HepG2 (cell line): ENCODE measurements around the gene THAP9. TPM values are rescaled to one million over a fixed set of nuclear protein-coding genes. Genes with fewer than 3 reads are reported as not detected.

Experiments
- ARHGAP35 ChIP-seq: sonication (generic); formaldehyde crosslinking; IDR thresholded peaks from 2 replicates; pipeline ENCODE4 v1.9.0; 2022; ENCODE audit warnings: mild to moderate bottlenecking, inconsistent platforms, moderate library complexity, missing genetic modification reagents, borderline replicate concordance
- ASH2L ChIP-seq: fragments of 300-600, 200-600 bp; sonication (generic); IDR thresholded peaks from 2 replicates; pipeline ENCODE4 v1.7.0; 2017; ENCODE audit warnings: low read depth, mild to moderate bottlenecking, moderate library complexity, mixed read lengths, low read length; ENCODE audit not compliant: insufficient read length
- ATAD3A ChIP-seq: sonication (generic); formaldehyde crosslinking; IDR thresholded peaks from 2 replicates; pipeline ENCODE4 v1.4.0; 2020; ENCODE audit warnings: missing genetic modification reagents
- FOXA3 ChIP-seq: IDR thresholded peaks from 2 replicates; pipeline ENCODE4 v1.6.1; 2016; ENCODE audit warnings: missing genetic modification reagents, missing compliant biosample characterization
- RCOR2 ChIP-seq: IDR thresholded peaks from 2 replicates; pipeline ENCODE4 v1.6.1; 2016; ENCODE audit warnings: missing biosample characterization, missing genetic modification reagents
- RFXAP ChIP-seq: sonication (generic); formaldehyde crosslinking; IDR thresholded peaks from 2 replicates; pipeline ENCODE4 v1.4.0; 2020; ENCODE audit warnings: missing genetic modification reagents, borderline replicate concordance
- SP140L ChIP-seq: sonication (generic); formaldehyde crosslinking; IDR thresholded peaks from 2 replicates; pipeline ENCODE4 v1.4.0; 2020; ENCODE audit warnings: missing genetic modification reagents, borderline replicate concordance
- SRF ChIP-seq: IDR thresholded peaks from 2 replicates; pipeline ENCODE4 v1.6.1; 2011; ENCODE audit warnings: mild to moderate bottlenecking, low read depth, low read length, moderate library complexity
- SYNCRIP ChIP-seq: fragments of 200-400 bp; formaldehyde crosslinking; IDR thresholded peaks from 2 replicates; pipeline ENCODE4 v1.6.1; 2018; ENCODE audit warnings: mild to moderate bottlenecking, low read depth, low read length; ENCODE audit not compliant: insufficient read depth
- USF2 ChIP-seq, 2 experiments: sonication (generic) in 1 of 2; formaldehyde crosslinking in 1 of 2; IDR thresholded peaks; 2 replicates each; pipeline versions ENCODE4 v1.5.1 to v1.6.1; 2011 to 2020; ENCODE audit warnings: borderline replicate concordance in 1 of 2, low read depth in 1 of 2, low read length in 1 of 2, mild to moderate bottlenecking in 1 of 2, missing genetic modification reagents in 1 of 2, moderate library complexity in 1 of 2
- ZNF18 ChIP-seq: sonication (generic); formaldehyde crosslinking; IDR thresholded peaks from 2 replicates; pipeline ENCODE4 v1.8.0; 2022; ENCODE audit warnings: mild to moderate bottlenecking, missing genetic modification reagents; ENCODE audit not compliant: insufficient replicate concordance
- ZNF180 ChIP-seq: sonication (generic); formaldehyde crosslinking; IDR thresholded peaks from 2 replicates; pipeline ENCODE4 v1.4.0; 2020; ENCODE audit warnings: low read depth, missing genetic modification reagents, borderline replicate concordance
- ZNF224 ChIP-seq: sonication (generic); formaldehyde crosslinking; IDR thresholded peaks from 2 replicates; pipeline ENCODE4 v1.5.0; 2020; ENCODE audit warnings: mild to moderate bottlenecking, missing genetic modification reagents
- ZNF234 ChIP-seq: sonication (generic); formaldehyde crosslinking; conservative IDR thresholded peaks from 2 replicates; pipeline ENCODE4 v1.5.1; 2020; ENCODE audit warnings: mild to moderate bottlenecking, missing genetic modification reagents
- ZNF282 ChIP-seq: fragments of 450-650 bp; IDR thresholded peaks from 2 replicates; pipeline ENCODE4 v1.6.1; 2018; ENCODE audit not compliant: partially characterized antibody
- ZNF33B ChIP-seq: sonication (generic); formaldehyde crosslinking; IDR thresholded peaks from 2 replicates; pipeline ENCODE4 v1.5.1; 2020; ENCODE audit warnings: mild to moderate bottlenecking, missing genetic modification reagents
- ZNF367 ChIP-seq: sonication (generic); formaldehyde crosslinking; IDR thresholded peaks from 2 replicates; pipeline ENCODE4 v1.4.0; 2020; ENCODE audit warnings: missing genetic modification reagents, borderline replicate concordance
- ZNF546 ChIP-seq: sonication (generic); formaldehyde crosslinking; conservative IDR thresholded peaks from 2 replicates; pipeline ENCODE4 v1.8.1; 2023; ENCODE audit warnings: mild to moderate bottlenecking, missing genetic modification reagents
- ZNF562 ChIP-seq: sonication (generic); formaldehyde crosslinking; IDR thresholded peaks from 2 replicates; pipeline ENCODE4 v1.8.0; 2022; ENCODE audit warnings: missing genetic modification reagents, borderline replicate concordance
- ZNF776 ChIP-seq: sonication (generic); formaldehyde crosslinking; IDR thresholded peaks from 2 replicates; pipeline ENCODE4 v1.4.0; 2020; ENCODE audit warnings: mild to moderate bottlenecking, missing genetic modification reagents
- ZNF788 ChIP-seq: sonication (generic); formaldehyde crosslinking; IDR thresholded peaks from 2 replicates; pipeline ENCODE4 v1.5.0; 2020; ENCODE audit warnings: mild to moderate bottlenecking, missing genetic modification reagents, borderline replicate concordance
- ZSCAN9 ChIP-seq: IDR thresholded peaks from 2 replicates; pipeline ENCODE4 v1.6.1; 2016; ENCODE audit warnings: borderline replicate concordance
- polyA plus RNA-seq, 8 experiments: library from polyadenylated mRNA; depleted of rRNA in 3 of 8; stranded (reverse) in 7 of 8; unstranded in 1 of 8; fragments of >200 nt; fragmentation: Illumina TruSeq in 4 of 8; extraction: Trizol in 4 of 8; gene quantifications; 2 replicates each; pipeline versions ENCODE4 v1.2.1 to v1.2.3, GENCODE V29; 2011 to 2016; ENCODE audit warnings: low read depth in 4 of 8, missing spikeins in 1 of 8, mixed read lengths in 1 of 8; ENCODE audit not compliant: insufficient read depth in 1 of 8
- total RNA-seq, 5 experiments: library from RNA; depleted of rRNA; stranded (reverse); fragments of >200 nt; fragmentation: Illumina TruSeq; extraction: Trizol; gene quantifications; 2 replicates each; pipeline ENCODE4 v1.2.3, GENCODE V29; 2016; ENCODE audit warnings: low read depth in 1 of 5
- TF ChIP-seq, protein P1 (sequence below): IDR thresholded peaks from 2 replicates; pipeline ENCODE4 v1.6.1; 2012; ENCODE audit warnings: low read depth, low read length, improper control_type of control experiment

Gene THAP9
- total and polyA plus RNA-seq, 2 of the 13 experiments (the other 11 are each of a cell fraction or from before 2014, with no cell fraction given) = 6.0 to 7.2 TPM

- TF ChIP-seq ZNF788 (CRISPR knock-in tag) (peak; percentile 94), ZNF282 (no peak), ZNF776 (CRISPR knock-in tag) (peak; percentile 96), ZNF33B (CRISPR knock-in tag) (peak; percentile 74; the same call in 1 of the 2 replicates), SRF (no peak), FOXA3 (CRISPR knock-in tag) (no peak; the same call in 1 of the 2 replicates), ZNF224 (CRISPR knock-in tag) (peak; percentile 80), RFXAP (CRISPR knock-in tag) (peak; percentile 45; the same call in 1 of the 2 replicates), ASH2L (peak; percentile 85), RCOR2 (CRISPR knock-in tag) (peak; percentile 70), ZNF180 (CRISPR knock-in tag) (no peak), ZNF367 (CRISPR knock-in tag) (peak; percentile 46; the same call in 1 of the 2 replicates), SP140L (CRISPR knock-in tag) (no peak), ZNF562 (CRISPR knock-in tag) (no peak), ZSCAN9 (peak; percentile 92), ZNF18 (CRISPR knock-in tag) (peak; percentile 92), USF2 (IDR thresholded peaks at IDR 0.05; ENCODE audit: low read depth, low read length) (no peak), USF2 (CRISPR knock-in tag; IDR thresholded peaks at IDR 0.05; ENCODE audit: borderline replicate concordance) (no peak; the same call in 1 of the 2 replicates), SYNCRIP (no peak), ZNF546 (peak; percentile 62; the same call in 1 of the 2 replicates), ZNF234 (CRISPR knock-in tag) (no peak), ARHGAP35 (no peak), ATAD3A (CRISPR knock-in tag) (no peak)
- TF ChIP-seq, protein P1, sequence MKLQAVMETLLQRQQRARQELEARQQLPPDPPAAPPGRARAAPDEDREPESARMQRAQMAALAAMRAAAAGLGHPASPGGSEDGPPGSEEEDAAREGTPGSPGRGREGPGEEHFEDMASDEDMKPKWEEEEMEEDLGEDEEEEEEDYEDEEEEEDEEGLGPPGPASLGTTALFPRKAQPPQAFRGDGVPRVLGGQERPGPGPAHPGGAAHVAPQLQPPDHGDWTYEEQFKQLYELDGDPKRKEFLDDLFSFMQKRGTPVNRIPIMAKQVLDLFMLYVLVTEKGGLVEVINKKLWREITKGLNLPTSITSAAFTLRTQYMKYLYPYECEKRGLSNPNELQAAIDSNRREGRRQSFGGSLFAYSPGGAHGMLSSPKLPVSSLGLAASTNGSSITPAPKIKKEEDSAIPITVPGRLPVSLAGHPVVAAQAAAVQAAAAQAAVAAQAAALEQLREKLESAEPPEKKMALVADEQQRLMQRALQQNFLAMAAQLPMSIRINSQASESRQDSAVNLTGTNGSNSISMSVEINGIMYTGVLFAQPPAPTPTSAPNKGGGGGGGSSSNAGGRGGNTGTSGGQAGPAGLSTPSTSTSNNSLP = peak; percentile 36; the same call in 1 of the 2 replicates
These were observed 9.4 kb upstream of the THAP9 start, which contains the start of gene SEC31A (continued) for GRCh38 chr4:82890901-82891706.
